GM19043 (cell line): ENCODE measurements around the gene PITPNB.
A peak's percentile ranks its signal among the peaks of the same experiment; 100 is the strongest.

Experiments
- ATAC-seq: cut with Tn5 transposase; IDR thresholded peaks from one replicate; pipeline ENCODE4 v1.9.1; 2021; ENCODE audit warnings: low read depth; ENCODE audit not compliant: unreplicated experiment

The PITPNB gene

DNA sequence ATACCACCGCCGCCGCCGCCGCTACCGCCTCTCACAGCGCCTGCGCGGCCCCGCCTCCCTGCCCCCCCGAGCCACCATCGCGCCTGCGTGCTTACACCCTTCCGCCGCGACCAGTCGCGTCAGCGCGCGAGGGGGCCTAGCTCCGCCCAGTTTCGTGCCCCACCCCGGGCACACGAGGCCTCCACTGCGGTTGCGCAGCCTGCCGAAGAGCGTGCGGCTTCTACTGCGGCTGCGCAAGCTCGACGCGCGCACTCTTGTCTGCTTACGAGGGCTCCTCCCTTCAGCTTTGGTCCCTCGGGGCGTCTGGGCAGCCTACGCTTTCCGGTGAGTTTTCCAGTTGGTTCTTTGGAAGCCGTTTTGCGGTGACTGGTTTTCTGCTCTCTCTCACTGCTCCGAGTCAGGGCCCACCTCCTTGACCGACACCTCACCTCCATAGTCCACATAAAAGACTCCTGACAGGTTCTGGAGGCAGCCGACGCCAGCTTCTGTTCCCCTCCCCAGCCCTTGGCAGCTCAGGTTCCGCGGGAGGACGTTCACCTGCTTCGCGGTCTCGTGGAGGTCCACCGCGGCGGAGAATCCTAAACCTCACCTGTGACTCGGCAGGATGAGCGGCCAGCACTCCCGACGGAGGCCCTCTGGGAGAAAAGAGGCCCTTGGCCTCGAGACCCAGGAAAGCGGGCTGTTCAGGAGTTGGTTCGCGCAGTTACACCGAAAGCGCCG lies at the start of gene PITPNB:
Gene PITPNB, minus strand, starts transcription at position 35 of the 720 bp plus-strand sequence. CDS start 65 bp downstream, outside the sequence.
- peak; percentile 76 for ATAC-seq

DNA sequence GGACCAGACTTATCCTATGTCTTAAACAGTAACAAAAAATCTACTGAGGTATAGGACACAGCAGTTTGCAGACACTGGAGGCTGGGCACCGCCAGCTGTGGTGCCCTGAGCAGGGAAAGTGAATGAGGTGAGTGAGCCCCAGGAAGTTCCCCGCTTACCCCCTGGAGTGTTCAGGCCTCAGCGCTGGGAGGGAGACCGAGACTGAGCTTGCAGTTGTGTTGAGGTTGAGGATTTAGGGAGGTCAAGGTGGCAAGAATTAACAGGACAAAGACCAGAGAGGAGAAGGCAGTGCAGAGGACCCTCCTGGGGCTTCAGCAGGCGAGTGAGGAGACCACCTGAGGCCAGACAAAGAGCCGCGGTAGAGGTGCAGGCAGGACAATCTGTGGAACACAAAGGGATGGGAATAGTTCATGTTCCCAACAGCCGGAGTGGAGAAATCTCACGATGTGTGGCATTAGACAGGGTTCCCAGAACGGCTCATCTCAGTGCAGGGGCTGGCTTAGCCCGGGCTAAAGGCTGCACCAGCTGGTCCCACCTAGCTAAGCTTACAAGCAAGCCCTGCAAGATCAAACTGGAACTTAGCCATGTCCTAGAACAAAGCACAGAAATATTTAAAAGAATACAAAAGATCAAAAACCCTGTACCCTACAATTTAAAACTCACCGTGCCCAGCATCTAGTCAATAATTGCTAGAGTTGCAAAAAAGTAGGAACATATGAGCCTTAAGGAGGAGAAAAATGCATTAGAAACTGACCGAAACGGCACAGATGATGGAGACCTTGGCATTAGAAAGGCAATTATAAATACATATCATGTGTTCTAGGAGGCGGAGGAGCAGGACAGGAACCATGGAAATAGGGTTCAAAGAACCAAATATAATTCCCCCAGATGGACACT lies 47.4 kb upstream of the PITPNB start:
- no peak for ATAC-seq

DNA sequence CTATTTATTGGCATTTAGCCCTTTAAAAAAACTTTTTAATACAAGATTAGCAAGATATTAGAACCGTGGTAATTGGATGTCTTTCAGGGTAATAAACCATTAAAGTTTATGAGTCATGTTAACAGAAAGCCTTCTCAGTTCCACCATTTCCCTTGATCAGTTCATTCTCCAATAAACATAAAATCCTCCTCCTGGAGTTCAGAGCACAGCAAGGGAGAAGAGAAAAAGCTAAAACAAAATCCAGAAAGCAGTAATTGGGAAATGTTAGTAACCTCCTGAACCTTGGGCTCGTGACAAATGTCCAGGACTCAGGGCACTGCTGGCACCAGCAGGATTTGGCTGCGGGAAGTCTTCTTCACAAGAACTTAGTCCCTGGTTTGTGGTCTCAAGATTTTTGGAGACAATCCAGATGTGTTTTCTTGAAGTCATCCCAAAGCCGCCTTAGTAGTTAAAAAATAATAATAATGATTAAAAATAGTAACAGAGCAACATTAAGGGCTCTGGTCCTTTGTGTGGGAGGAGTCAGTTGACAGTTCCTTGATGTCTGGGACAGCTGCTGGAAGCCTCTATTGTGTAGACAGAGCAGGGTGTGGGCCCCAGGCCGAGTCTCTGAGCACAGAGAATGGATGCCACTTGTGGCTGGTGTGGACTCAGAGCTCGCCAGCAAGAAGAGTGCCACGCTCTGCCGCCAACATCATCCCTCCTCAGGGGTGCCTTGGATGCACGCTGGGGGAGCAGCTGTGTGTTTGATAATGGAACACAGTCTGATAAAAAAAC lies 43.4 kb upstream of the PITPNB start:
- no peak for ATAC-seq

DNA sequence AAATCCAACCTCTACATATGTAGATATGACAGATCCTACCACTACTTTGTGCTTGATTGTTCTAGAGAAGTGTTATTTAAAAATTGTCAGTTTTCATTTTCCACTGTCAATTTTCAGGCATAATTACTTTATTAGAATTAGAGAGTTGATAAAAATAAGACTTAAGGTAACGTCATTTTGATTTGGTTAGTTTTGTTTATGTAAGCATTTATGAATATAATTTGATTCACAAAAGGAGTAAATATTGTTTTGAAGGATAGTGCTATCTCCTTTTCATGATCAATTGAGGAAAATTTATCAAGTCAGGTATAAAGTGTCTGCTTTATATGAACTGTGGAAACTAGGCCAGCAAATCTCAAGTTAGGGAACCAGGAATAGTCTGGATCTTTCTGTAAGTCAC lies 42.6 kb upstream of the PITPNB start:
- no peak for ATAC-seq

DNA sequence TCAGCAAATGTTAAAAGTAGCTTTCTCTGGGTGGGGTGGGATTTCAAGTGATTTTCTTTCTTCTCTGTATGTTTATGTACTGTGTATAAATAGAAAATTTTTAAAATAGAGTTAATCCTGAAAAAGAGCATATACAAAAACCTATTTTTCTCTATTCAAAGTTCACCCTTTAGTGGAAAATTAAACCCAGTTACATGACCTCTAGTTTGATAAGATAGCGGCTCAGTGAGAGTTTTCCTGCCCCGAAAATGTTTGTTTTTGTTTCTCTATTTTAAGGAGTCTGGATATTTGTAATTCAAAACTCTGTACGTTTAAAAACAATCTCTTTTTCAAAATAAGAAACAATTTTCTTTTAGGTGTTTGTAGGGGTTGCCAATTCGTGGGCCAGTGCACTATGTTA lies 42.1 kb upstream of the PITPNB start:
- ATAC-seq = no peak

DNA sequence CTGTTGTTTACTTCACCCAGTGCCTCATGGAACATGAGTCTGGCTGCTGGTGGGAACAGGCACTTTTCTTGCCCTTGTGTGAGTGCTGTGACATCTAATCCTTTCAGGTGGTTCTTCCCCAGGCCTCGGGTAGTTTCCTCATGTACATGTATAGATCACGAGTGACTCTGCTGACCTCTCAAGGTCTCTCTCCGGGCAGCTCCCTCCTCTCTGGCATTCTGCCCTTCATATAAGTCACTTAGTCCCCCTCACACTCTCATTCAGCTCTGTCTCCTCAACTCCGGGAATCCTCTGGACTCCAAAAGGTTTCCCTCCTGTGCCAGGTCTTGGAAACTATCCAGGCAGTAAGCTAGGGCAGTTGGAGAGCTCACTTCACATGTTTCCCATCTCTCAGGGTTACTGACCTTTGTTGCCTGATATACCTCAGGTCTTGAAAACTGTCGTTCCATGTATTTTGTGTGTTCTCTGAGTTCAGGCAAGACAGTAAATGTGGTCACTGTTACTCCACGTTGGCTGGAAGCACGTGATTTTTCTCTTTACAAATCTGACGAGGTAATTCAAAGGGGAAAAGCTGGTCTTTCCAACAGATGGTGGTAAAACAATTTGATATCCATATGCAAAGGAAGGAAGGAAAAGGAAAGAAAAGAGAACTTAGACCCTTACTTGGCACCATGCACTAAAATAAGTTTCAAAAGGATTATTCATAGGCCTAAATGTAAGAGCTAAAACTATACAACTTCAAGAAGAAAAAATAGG lies 40.5 kb upstream of the PITPNB start:
- no peak for ATAC-seq

DNA sequence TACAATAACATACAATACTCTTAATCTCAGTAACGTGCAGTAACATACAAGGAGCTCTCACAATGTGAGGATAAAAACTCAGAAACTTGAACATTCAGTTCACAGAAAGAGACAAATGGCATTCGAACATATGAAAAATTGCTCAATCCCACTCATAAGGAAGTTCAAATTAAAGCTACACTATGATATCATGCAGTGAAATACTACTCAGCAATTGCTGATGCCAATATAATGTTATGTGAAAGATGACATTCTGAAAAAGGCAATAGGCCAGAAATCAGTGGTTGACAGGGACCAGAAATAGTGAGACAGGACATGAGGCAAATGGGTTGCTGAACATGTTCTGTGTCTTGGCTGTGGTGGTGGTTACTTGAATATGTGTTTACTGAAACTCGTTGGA lies 33.7 kb upstream of the PITPNB start:
- ATAC-seq = no peak

DNA sequence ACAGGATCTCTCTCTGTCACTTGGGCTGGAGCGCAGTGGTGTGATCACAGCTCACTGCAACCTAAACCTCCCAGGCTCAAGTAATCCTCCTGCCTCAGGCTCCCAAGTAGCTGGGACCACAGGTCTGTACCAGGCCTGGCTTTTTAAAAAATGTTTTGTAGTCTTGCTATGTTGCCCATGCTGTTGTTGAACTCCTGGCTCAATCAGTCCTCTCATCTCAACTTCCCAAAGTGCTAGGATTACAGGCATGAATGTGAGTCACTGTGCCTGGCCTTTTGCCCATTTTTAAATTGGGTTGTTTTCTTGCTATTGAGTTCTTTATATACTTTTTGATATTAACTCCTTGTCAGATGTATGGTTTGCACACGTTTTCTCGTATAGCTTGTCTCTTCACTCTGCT lies 33.0 kb upstream of the PITPNB start:
- no peak for ATAC-seq

DNA sequence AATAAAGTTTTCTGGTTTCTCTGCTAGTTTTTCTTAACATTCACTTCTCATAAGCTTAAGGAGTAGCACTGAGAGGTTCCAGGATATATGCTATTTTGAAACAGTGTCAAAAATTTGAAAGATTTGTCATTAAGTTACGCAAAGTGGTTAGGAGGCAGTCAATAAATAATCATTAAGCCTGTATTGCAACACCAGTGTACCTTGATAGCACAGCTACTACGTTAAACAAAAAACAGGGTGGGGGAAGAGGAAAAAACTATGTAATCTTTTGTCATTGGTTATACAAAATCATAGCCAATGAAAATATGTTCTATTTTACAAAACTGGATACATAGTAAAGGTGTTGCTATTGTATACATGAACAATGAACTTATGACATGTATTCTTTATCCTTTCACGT lies 30.4 kb upstream of the PITPNB start:
- no peak for ATAC-seq

DNA sequence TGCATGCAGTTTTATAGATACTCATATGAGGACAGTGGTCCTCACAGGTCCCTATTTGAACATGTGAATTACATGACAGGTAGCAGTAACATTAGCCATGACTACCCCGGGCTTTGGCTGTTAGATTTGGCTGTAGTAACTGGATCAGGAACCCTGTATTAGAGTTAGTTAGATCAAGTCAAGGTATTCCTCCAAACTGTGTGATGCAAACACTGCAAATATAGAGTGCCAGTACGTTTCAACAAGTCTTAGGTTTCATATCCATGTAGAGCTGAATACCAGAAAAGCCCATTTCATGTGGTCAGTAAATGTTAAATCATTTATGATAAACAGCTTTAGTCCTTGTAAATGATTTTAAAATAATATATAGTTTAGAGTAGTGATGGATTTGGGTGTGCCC lies 29.5 kb upstream of the PITPNB start:
- no peak for ATAC-seq

DNA sequence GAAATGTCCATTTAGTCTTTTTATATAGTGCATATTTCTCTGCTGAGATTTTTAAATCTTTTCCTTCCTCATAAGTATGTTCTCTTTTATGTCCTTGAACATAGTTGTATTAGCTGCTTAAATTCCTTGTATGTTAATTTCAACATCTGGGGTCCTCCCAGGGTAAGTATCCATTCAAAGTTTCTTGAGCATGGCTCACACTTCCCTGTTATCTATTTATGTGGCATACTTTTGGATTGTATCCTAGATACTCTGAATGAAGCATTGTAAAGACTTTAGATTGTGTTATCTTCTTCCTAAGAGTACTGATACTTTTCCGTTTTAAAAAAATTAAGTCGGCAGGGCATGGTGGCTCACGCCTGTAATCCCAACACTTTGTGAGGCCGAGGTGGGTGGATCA lies 28.4 kb upstream of the PITPNB start:
- no peak for ATAC-seq

DNA sequence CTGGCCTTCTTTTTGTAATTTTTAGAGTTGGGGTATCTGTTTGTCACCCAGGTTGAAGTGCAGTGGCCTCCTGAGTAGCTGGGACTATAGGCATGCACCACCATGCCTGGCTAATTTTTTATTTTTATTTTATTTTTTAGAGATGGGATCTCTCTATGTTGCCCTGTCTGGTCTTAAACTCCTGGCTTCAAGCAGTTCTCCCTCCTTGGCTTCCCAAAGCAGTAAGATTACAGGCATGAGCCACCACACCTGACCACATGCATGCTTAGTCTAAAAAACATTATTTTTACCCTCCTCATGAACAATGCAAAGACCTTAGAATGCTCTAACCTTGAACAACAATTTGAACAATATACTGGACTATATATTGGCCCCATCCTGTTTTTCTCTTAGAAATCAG lies 22.1 kb upstream of the PITPNB start:
- no peak for ATAC-seq

DNA sequence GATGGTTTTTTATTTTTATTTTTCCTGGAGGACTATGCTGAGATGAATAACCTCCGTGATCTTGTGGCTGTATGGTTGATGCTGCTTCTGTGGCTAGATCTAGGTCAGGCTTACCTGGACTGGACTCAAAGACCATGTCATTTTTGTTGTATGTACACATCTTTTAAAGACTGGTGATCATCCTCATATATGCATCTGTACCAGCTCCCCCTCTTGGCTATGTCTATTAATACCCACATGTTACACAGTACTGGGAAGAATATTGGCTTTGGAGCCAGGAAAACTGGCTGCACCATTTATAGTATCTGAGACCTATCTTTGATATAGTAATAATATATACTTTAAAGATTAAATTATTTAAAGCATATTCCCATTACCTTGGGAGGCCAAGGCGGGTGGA lies 18.4 kb upstream of the PITPNB start:
- ATAC-seq = no peak

DNA sequence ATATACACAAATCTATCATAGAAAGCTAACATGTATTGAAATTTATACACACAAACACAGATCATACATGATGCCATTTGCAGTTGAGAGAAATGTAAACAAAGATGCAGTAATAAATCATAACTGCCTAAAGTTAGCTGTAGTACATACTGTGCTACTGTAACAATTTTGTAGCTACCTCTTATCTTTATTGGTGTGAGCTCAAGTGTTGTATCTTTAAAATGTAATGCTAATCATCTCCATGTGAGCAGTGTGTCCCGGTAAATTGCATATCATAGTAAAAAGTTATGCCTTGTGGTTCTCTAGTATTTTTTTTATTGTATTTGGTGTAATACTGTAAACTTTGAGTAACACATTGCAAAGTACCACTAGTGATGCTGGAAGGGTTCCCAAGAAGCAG lies 16.8 kb upstream of the PITPNB start:
- ATAC-seq = no peak

DNA sequence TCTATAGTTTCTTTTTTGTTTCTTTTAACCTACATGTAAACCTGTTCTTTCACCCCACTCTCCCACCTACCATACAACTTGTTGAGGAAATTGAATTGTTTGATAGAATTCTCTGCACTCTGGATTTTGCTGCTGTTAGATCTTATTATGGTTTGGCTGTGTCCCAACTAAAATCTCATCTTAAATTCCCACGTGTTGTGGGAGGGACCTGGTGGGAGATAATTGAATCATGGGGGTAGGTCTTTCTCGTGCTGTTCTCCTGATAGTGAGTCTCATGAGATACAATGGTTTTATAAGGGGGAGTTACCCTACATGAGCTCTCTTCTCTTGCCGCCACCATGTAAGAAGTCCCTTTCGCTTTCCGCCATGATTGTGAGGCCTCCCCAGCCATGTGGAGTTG lies 15.0 kb upstream of the PITPNB start:
- ATAC-seq = no peak

DNA sequence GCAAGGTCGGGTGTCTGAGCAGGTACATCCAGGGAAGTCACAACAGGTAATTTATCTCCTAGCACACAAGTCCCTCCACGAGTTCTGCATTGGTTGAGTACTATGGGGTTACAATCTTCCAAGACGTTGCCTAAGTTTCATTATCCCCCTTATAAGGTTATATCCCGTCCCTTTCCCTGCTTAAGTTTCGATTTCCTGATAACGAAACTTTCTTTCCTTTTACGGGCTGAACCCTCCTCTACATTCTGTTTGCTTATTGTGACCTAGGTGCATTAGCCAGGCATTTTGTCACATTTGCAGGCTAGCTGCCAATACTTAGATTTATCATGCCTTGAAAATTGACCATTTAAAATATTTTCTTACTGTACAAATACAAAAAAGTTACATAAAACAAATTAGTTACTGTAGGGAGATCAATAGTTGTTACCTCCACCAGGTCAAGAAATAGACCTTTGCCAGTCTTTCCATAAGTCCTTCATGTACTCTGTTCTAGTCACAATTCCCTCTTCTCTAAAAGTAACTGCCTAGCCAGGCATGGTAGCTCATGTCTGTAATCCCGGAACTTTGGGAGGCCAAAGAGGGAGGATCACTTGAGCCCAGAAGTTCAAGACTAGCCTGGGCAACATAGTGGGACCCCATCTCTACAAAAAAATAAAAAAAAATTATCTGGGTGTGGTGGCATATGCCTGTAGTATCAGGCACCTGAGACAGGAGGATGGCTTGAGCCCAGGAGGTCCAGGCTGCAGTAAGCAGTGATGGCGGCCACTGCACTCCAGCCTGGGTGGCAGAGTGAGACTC lies 14.3 kb upstream of the PITPNB start:
- no peak for ATAC-seq

DNA sequence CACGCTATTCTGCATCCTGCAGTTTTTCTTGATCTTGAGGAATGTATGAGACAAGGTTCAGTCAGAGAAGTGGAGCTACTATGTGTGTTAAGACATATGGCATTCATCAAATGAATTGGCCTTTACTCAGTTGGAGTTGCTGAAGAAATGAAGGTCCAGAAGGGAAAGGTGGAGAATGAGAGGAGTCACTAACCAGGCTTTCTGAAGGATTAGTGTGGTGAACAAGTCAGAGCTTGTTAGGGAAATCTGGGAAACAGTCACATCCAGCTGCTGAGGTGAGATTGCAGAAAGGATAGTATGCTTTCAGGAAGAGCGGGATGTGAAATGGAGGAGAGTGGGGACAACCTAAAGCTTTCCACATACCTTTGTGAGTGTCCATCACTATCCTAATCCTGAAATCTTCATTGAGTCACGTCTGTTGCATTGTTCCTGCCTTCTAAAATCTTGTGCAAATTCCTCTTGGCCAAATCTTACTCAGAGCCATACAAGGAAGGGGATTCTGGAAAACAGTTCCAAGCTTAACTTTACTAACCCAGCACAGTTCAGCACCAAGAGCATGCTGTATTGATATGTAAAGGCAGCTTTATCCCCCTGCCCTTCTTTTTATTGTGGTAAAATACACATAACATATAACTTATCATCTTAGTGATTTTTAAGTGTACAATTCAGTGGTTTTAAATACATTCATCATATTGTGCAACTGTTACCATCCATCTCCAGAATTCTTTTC lies 11.4 kb upstream of the PITPNB start:
- no peak for ATAC-seq

DNA sequence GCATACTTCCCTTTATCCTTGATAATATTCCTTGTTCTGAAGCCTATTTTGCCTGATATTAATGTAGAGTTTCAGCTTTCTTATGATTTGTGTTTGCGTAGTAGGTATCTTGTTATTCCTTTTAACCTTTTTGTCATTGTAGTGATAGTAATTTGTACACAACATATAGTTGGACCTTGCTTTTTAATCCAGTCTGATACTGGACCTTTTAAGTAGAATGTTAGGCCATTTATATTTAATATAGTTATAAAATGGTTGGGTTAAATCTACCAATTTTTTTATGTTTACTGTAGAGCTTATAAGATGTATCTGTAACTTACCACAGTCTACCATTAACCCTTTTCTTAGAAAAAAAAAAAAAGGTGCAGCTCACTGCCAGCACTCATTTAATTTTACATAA lies 8.6 kb upstream of the PITPNB start:
- ATAC-seq = no peak

DNA sequence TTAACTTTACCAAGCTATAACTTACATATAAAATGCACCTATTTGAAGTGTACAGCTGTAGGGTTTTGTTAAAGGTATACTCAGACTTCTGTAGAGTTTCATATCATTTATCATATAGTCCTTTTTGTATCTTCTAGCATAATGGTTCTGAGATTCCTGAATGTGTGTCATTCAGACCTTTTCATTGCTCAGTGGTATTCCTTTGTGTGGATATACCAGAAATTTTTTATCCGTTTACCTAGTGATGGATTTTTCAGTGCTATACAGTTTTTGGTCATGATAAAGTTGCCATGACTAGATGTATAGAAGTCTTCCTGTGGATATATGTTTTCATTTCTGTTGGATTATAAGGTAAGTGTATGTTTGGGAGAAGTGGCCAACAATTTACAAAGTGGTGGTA lies 6.3 kb upstream of the PITPNB start:
- no peak for ATAC-seq
